ENCODE results near the gene TAX1BP3.

GRCh38 chr17:3659541-3660111, 8.8 kb downstream of the TAX1BP3 start:
- TF ChIP-seq CTCF (IDR thresholded peaks at IDR 0.05) (peak in 1 of 7 experiments; percentile 11), POLR2A (IDR thresholded peaks at IDR 0.05) (peak in 1 of 3 donors; percentile 8)

All from body of pancreas (tissue), 4 donors.